CD14-positive monocyte (primary cell): Measurements from ENCODE around the gene HOXA13. TPM values are rescaled to one million over a fixed set of nuclear protein-coding genes. Genes with fewer than 3 reads are reported as not detected.

Experiments used
- DNase-seq, 3 donors: peaks; one replicate each; pipeline ENCODE4 v3.0.0-alpha.2; 2011 to 2022
- H2AFZ ChIP-seq: 2 replicates; pipeline ENCODE4 v1.6.0; 2012; ENCODE audit warnings: mild to moderate bottlenecking, low read depth, low read length, inconsistent platforms; ENCODE audit not compliant: insufficient read depth, poor library complexity, severe bottlenecking
- H3K27ac ChIP-seq, 2 donors: 1 replicate in 1 of 2; 2 replicates in 1 of 2; pipeline ENCODE4 v1.5.1; 2012 to 2013; ENCODE audit warnings: low read length in 2 of 2, control low read depth in 1 of 2, inconsistent platforms in 1 of 2, low read depth in 1 of 2, mild to moderate bottlenecking in 1 of 2
- H3K27me3 ChIP-seq, 2 donors: one replicate each; pipeline versions ENCODE4 v1.6.0 to v1.6.1; 2011 to 2013; ENCODE audit warnings: low read length in 2 of 2; ENCODE audit not compliant: control insufficient read depth in 2 of 2, insufficient read depth in 2 of 2
- H3K36me3 ChIP-seq, 2 donors: replicated peaks in 1 of 2; 1 replicate in 1 of 2; 2 replicates in 1 of 2; pipeline versions ENCODE4 v1.5.1 to v1.6.1; 2012 to 2013; ENCODE audit warnings: low read length in 2 of 2, control low read depth in 1 of 2, inconsistent platforms in 1 of 2, mild to moderate bottlenecking in 1 of 2; ENCODE audit not compliant: insufficient read depth in 2 of 2, control insufficient read depth in 1 of 2
- H3K4me1 ChIP-seq, 2 donors: 1 replicate in 1 of 2; 2 replicates in 1 of 2; pipeline versions ENCODE4 v1.5.1 to v1.6.1; 2012 to 2013; ENCODE audit warnings: low read length in 2 of 2, control low read depth in 1 of 2, inconsistent platforms in 1 of 2, mild to moderate bottlenecking in 1 of 2, moderate library complexity in 1 of 2; ENCODE audit not compliant: insufficient read depth in 2 of 2, control insufficient read depth in 1 of 2
- H3K4me2 ChIP-seq: replicated peaks from 2 replicates; pipeline ENCODE3; 2012; ENCODE audit warnings: low read length, moderate library complexity, mild to moderate bottlenecking; ENCODE audit not compliant: poor library complexity, severe bottlenecking; ENCODE audit errors: extremely low read depth
- H3K4me3 ChIP-seq, 3 experiments: fragments of 200-600 bp in 1 of 3; sonication (generic) in 1 of 3; replicated peaks in 1 of 3; 1 replicate in 2 of 3; 2 replicates in 1 of 3; pipeline ENCODE4 v1.5.1; 2011 to 2013; ENCODE audit warnings: low read length in 3 of 3, mild to moderate bottlenecking in 3 of 3, control low read depth in 2 of 3, low read depth in 2 of 3, inconsistent platforms in 1 of 3, moderate library complexity in 1 of 3
- H3K79me2 ChIP-seq: 2 replicates; pipeline ENCODE4 v1.6.0; 2012; ENCODE audit warnings: mild to moderate bottlenecking, control low read depth, inconsistent platforms, low read length, moderate library complexity; ENCODE audit not compliant: insufficient read depth
- H3K9ac ChIP-seq: 2 replicates; pipeline ENCODE4 v1.6.0; 2017; ENCODE audit warnings: low read length, mild to moderate bottlenecking; ENCODE audit not compliant: insufficient read depth, poor library complexity, severe bottlenecking
- H3K9me3 ChIP-seq, 2 donors: replicated peaks in 1 of 2; 1 replicate in 1 of 2; 2 replicates in 1 of 2; pipeline versions ENCODE4 v1.5.1 to v1.6.1; 2012 to 2013; ENCODE audit warnings: low read length in 2 of 2, control low read depth in 1 of 2; ENCODE audit not compliant: control insufficient read depth in 1 of 2, insufficient read depth in 1 of 2
- H4K20me1 ChIP-seq: 2 replicates; pipeline ENCODE4 v1.6.0; 2012; ENCODE audit warnings: mild to moderate bottlenecking, low read length, control low read depth, moderate library complexity; ENCODE audit not compliant: insufficient read depth
- H3K27ac Mint-ChIP-seq, 7 donors: one replicate each; pipeline ENCODE4 v1.8.0; 2020; ENCODE audit warnings: mild to moderate bottlenecking in 7 of 7, mixed read lengths in 7 of 7, moderate library complexity in 6 of 7, inconsistent platforms in 2 of 7
- H3K27me3 Mint-ChIP-seq, 3 donors: one replicate each; pipeline ENCODE4 v1.8.0; 2021 to 2022; ENCODE audit warnings: low read depth in 3 of 3, mild to moderate bottlenecking in 3 of 3, mixed read lengths in 3 of 3, moderate library complexity in 3 of 3, inconsistent platforms in 1 of 3
- H3K36me3 Mint-ChIP-seq, 2 donors: one replicate each; pipeline ENCODE4 v1.8.0; 2020; ENCODE audit warnings: mixed read lengths in 2 of 2, inconsistent platforms in 1 of 2, mild to moderate bottlenecking in 1 of 2
- H3K4me1 Mint-ChIP-seq: one replicate; pipeline ENCODE4 v1.8.0; 2020; ENCODE audit warnings: mild to moderate bottlenecking, mixed read lengths
- H3K4me3 Mint-ChIP-seq, 2 donors: one replicate each; pipeline ENCODE4 v1.8.0; 2020; ENCODE audit warnings: mild to moderate bottlenecking in 2 of 2, mixed read lengths in 2 of 2, moderate library complexity in 1 of 2
- H3K9me3 Mint-ChIP-seq, 7 donors: one replicate each; pipeline ENCODE4 v1.8.0; 2020 to 2022; ENCODE audit warnings: mixed read lengths in 7 of 7, mild to moderate bottlenecking in 6 of 7, moderate library complexity in 6 of 7, inconsistent platforms in 2 of 7
- CTCF ChIP-seq: fragments of 200-600 bp; IDR thresholded peaks from one replicate; pipeline ENCODE4 v1.8.0; 2022; ENCODE audit warnings: antibody characterized with exemption, mild to moderate bottlenecking
- WGBS: methylation state at CpG from one replicate; pipeline ENCODE4 v1.1.5; 2013; ENCODE audit warnings: missing lambda C conversion rate; ENCODE audit not compliant: insufficient coverage; 5-methylcytosine and 5-hydroxymethylcytosine counted together
- intact Hi-C, 2 donors: fragments of 100-400 bp; cut with micrococcal nuclease; formaldehyde crosslinking; loops; one replicate each; pipeline versions ENCODE4 v1.15.0 to v1.15.1; 2023
- polyA plus RNA-seq, 3 donors: library from polyadenylated mRNA; depleted of rRNA in 1 of 3; unstranded in 2 of 3; stranded (reverse) in 1 of 3; fragments of 300-500 nt in 2 of 3; fragments of >200 nt in 1 of 3; fragmentation: Illumina TruSeq in 2 of 3; gene quantifications; 1 replicate in 2 of 3; 2 replicates in 1 of 3; pipeline ENCODE4 v1.2.3, GENCODE V29; 2012 to 2021

HOXA13 gene
- polyA plus RNA-seq, 3 donors = not detected

GRCh38 chr7:27151341-27151930, 48.5 kb downstream of the HOXA13 start:
- H3K27ac ChIP-seq = no peak overlapping the region
- no peak for TF ChIP-seq CTCF
- peaks cover 15 to 33% of the 10 kb centered on the region in 2 donors for H3K36me3 Mint-ChIP-seq
- H3K4me3 ChIP-seq = peak overlapping the region in 2 of 3 experiments; percentile 8 to 66
- H3K4me1 Mint-ChIP-seq = peaks cover 65% of the 10 kb centered on the region
- peaks cover 4 to 69% of the 10 kb centered on the region in 2 donors for H3K9me3 ChIP-seq
- H3K9me3 Mint-ChIP-seq = peaks cover 0 to 56% (median 29%) of the 10 kb centered on the region in 7 donors
- no peak overlapping the region for H2AFZ ChIP-seq
- intact Hi-C loops = loop anchor here (5.0 kb wide), 2 partner anchors 36 to 1289 kb away; partner anchors contain the start of gene HOXA11 (in 2 of the 2)
- H3K4me2 ChIP-seq = peak overlapping the region; percentile 73
- no peaks in the 10 kb centered on the region for H4K20me1 ChIP-seq
- H3K27me3 ChIP-seq = peaks cover 93 to 100% of the 10 kb centered on the region in 2 donors
- peaks cover 94 to 100% (median 99%) of the 10 kb centered on the region in 3 donors for H3K27me3 Mint-ChIP-seq
- WGBS = 0% methylated on average over 18 of the region's 27 CpGs
- H3K9ac ChIP-seq = no peak overlapping the region
- peak overlapping the region in 2 of 7 donors; percentile 37 to 79 for H3K27ac Mint-ChIP-seq
- H3K79me2 ChIP-seq = no peaks in the 10 kb centered on the region
- no peak for DNase-seq
- H3K4me3 Mint-ChIP-seq = peak overlapping the region; percentile 78 to 94
- H3K4me1 ChIP-seq = peaks cover 62 to 68% of the 10 kb centered on the region in 2 donors
- H3K36me3 ChIP-seq = no peaks in the 10 kb centered on the region

- Histone ChIP-seq H3K4me1 (peaks cover 56 to 61% of the 10 kb centered on the region in 2 donors), H3K4me3 (peak overlapping the region in 2 of 3 experiments; percentile 14 to 66), H3K9ac (no peak overlapping the region), H3K36me3 (no peaks in the 10 kb centered on the region), H3K27me3 (peaks cover 92 to 100% of the 10 kb centered on the region in 2 donors), H3K79me2 (no peaks in the 10 kb centered on the region), H2AFZ (peak overlapping the region; percentile 43), H3K4me2 (peak overlapping the region; percentile 73), H3K27ac (no peak overlapping the region), H4K20me1 (no peaks in the 10 kb centered on the region), H3K9me3 (peaks cover 5 to 72% of the 10 kb centered on the region in 2 donors)
- H3K36me3 Mint-ChIP-seq = peaks cover 15 to 32% of the 10 kb centered on the region in 2 donors
- no peak overlapping the region for H3K27ac Mint-ChIP-seq
- peak overlapping the region; percentile 78 to 94 for H3K4me3 Mint-ChIP-seq
- peaks cover 94 to 100% (median 99%) of the 10 kb centered on the region in 3 donors for H3K27me3 Mint-ChIP-seq
- intact Hi-C loops = loop anchor here (5.0 kb wide), 2 partner anchors 37 to 1288 kb away; partner anchors contain the start of gene HOXA11 (in 2 of the 2)
- TF ChIP-seq CTCF = peak; percentile 90
- peaks cover 3 to 57% (median 32%) of the 10 kb centered on the region in 7 donors for H3K9me3 Mint-ChIP-seq
- peak; percentile 64 to 70 (median 69) for DNase-seq
- H3K4me1 Mint-ChIP-seq = peaks cover 59% of the 10 kb centered on the region
- under 1% methylated on average over 57 of the region's 58 CpGs for WGBS
Measured at GRCh38 chr7:27150568-27151340, 49.1 kb downstream of the HOXA13 start.
